SIG-M5 (cell line): ENCODE results near the gene MDH2.
"Not testable (repeated sequence)": the region's sequence is repeated elsewhere in the genome, so short reads cannot be mapped to it uniquely, and the experiment has no call there.

Experiments used
- DNase-seq: peaks from one replicate; lab custom pipeline; 2025; lab: John Stamatoyannopoulos, UW

MDH2 gene

DNA sequence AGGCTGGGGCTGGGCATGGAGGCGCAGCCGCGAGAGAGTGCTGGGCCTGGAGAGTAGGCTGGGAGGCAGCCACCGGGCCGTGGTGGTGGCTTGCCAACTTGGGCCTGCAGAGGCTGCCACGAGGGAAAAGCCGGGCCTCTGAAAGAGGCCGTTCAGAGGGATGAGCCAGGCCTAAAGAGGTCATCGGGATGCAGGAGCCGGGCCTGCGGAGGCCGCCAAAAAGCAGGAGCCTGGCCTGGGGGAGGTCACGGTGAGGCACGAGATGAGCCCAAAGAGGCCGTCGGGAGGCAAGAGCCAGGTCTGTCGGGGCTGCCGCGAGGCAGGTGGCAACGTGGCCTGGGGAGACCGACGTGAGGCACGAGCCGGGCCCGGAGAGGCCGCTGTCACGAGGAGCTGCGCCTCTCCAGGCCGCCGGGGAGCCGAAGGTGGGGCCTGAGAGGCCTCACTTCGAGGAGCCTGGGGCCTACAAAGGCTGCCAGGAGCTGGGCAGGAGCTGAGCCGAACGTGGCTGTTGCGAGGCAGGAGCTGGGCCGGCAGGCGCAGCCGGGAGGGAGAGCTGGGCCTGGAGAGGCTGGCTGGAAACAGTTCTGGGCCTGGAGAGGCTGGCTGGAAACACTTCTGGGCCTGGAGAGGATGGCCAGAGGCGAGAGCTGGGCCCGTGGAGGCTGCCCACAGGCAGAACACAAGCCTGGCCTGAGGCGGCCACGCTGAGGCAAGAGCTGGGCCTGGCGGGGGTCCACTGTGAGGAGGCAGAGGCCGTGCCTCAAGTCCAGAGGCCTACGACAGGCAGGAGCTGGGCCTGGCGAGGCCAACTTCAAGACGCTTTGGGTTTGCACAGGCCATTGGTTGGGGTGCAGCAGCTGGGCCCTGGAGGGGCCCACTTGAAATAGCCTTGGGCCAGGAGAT lies 24.6 kb downstream of the MDH2 start:
- no peak for DNase-seq

- no peak for DNase-seq
Measured at GRCh38 chr7:76073335-76073990, 25.6 kb downstream of the MDH2 start.

DNA sequence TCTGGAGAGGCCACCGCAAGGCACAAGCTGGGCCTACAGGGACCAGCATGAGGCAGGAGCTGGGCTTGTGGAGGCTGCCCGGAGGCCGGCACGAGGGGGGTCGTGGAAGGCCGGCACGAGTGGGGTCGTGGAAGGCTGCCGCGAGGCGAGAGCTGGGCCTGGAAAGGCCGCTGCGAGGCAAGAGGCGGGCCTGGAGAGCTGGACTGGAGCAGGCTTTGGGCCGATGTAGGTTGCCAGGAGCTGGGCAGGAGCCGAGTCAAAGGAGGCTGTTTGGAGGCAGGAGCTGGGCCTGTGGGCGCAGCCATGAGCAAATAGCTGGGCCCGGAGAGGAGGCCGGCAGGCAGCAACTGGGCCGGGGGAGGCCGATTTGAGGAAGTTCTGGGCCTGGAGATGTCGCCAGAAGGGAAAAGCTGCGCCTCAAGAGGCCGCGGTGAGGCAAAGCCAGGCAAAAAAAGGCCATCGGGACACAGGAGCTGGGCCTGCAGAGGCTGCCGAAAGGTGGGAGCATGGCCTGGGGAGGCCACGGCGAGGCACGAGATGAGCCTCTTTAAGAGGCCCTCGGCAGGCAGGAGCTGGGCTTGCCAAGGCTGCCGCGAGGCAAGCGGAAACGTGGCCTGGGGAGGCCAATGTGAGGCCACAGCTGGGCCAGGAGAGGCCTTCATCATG lies 26.5 kb downstream of the MDH2 start:
- DNase-seq, result no peak

GRCh38 chr7:76074972-76075370 lies 27.1 kb downstream of the MDH2 start:
- no peak for DNase-seq

GRCh38 chr7:76076995-76077394 lies 29.1 kb downstream of the MDH2 start:
- no peak for DNase-seq

DNA sequence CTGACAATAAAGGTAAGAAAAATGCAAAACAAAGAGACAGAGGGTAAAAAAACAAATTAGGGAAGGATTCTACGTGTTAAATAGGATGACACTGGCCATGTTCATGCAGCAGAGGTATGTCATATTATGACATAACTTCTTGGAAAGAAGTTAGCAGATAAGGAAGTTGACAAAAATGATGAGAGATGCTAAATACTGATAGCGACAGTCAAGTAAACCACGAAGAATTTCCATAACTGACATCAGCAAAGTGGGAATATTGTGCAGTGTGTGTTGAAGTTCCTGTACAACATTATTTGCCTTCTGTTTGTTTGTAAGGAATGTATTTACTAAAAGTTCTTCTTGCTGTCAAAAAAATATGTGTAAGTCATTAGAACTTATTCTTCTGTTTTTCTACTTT lies 29.5 kb downstream of the MDH2 start:
- DNase-seq, result no peak

GRCh38 chr7:76080204-76080603 lies 32.3 kb downstream of the MDH2 start:
- no peak for DNase-seq

DNA sequence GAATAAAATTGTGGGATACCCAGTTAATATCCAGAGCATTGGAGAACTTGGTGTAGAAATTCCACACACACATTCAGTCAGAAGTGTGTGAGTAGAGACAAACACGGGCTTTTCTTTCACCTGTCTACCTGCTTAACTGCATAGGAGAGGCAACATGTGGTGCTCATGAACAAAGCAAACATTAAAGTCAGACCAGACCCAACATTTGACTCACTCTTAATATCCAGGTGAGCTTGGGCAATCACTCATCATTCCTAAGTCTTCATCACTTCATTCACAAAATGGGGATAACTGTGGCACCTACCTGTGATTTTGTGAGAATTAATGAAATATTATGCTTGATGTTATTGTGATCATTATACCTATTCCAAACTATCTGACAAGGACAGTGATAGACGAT lies 36.2 kb downstream of the MDH2 start:
- DNase-seq, result not testable (repeated sequence)

DNA sequence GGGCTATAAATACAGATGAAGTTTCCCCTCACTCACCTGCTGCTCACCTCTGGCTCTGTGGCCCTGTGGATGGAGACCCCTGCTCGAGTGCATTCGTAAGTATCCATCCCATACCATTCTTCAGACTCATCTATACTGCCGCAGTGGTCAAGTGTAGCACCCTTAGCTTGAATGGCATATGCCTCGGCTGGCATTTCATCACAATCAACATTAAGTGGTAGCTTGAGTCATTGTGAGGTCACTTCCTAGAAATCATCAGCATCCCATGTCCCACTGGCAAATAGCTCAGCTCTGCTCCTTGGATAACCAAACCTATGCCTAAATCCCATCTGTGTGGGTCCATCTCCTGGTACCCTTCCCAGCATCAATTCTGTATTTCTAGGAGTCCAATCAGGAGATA lies 38.2 kb downstream of the MDH2 start:
- DNase-seq, result no peak

DNA sequence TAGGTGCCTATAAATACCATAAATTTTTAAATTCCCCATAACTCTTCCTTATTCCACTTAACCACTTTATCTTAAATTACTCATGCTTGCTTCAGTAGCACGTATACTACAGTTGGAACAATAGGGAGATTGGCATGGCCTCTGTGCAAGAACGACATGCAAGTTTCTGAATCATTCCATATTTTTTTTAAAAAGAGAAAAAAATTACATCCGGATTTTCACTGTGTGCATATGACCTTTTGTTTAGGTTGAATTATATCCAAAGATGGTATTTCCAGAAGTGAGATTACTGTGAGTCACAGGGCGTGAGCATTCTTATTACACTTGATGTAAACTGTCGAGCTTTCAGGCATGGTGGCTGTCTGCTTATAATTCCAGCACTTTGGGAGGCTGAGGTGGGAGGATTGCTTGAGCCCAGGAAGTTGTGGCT lies 39.5 kb downstream of the MDH2 start:
- DNase-seq, result not testable (repeated sequence)

- DNase-seq, result no peak
Measured at GRCh38 chr7:76089865-76090475, 42.1 kb downstream of the MDH2 start.

- DNase-seq, result no peak
Measured at GRCh38 chr7:76091506-76091905, 43.6 kb downstream of the MDH2 start.

GRCh38 chr7:76093531-76093930 lies 45.6 kb downstream of the MDH2 start:
- not testable (repeated sequence) for DNase-seq

- not testable (repeated sequence) for DNase-seq
Measured at GRCh38 chr7:76094326-76094725, 46.4 kb downstream of the MDH2 start.

DNA sequence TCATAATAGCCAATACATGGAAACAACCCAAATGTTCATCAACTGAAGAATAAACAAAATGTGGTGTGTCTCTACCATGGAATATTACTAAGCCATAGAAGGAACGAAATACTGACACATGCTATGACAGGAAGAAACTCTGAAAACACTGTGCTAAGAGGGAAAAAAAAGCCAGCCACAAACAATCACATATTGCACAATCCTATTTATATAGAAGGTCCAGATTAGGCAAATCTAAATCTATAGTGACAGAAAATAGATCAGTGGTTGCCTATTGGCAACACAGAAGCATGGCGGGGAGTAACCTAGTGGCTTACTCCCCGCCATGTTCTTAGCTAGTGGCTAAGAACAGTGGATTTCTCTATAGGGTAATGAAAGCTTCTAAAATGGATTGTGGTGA lies 48.0 kb downstream of the MDH2 start:
- DNase-seq, result no peak

GRCh38 chr7:76101693-76102437 lies 54.0 kb downstream of the MDH2 start:
- not testable (repeated sequence) for DNase-seq

GRCh38 chr7:76103788-76104187 lies 55.9 kb downstream of the MDH2 start:
- DNase-seq, result not testable (repeated sequence)

DNA sequence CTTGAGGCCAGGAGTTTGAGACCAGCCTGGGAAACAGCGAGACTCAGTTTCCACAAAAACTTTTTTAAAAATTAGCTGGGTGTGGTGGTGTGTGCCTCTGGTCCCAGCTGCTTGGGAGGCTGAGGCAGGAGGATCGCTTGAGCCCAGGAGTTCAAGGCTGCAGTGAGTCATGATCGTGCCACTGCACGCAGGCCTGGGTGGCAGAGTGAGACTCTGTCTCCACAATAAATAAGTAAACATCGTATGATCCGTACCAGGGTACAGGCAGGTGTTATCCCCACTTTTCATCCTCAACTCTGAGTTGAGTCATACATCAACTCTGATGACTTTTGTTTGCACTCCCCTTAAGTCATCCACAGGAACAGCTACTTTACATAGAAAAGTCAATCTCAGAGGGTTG lies 58.2 kb downstream of the MDH2 start:
- DNase-seq, result not testable (repeated sequence)

DNA sequence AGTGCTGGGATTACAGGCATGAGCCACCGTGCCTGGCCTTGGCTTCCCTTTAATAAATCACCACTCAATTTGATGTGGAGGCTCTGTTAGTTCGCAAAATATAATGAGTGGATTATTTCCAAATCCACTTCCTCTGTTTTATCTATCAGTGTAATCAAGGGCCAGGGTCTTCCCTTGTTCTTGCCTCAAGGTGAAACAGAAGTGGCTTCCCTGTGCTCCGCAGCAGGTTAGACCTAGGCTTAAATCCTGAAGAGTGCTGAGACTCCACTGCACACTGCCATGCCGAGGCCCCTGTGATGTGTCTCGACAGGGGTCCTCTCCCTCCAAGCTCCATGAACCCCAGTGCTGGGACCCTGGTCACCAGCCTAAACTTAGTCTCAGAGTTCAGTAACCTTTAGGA lies 59.0 kb downstream of the MDH2 start:
- no peak for DNase-seq

DNA sequence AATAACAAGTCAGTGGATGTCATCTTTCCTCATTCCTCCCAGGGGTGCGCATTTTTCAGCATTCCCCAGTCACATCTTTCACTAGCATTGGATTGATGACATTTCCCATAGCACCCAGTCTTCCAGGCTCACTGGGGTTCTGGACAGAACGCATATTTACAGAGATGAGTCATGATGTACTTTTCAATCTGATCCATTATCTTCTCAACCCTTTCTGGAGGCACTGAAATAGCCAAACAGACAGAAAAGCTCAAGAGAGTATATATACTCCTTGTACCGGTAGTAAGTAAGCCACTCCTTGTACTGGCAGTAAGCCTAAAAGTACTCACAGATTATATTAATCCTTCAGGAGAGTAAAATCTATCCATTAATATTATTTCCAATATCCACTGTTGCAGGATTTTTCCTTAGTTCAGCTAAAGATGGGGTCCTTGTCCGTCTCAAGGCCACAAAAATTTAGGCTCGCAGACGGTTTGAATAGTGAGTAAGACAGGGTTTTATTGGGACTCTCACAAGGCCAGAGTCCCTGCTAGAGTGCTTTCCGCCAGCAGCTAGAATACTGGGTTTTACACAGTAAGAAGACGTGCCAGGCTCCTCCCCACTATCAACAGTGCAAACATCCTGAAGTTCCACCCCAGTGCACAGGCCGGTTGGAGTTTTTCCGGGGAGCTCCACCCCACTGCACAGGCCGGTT lies 60.8 kb downstream of the MDH2 start:
- DNase-seq, result no peak

GRCh38 chr7:76113042-76113630 lies 65.2 kb downstream of the MDH2 start:
- not testable (repeated sequence) for DNase-seq
